Head of caudate nucleus (tissue), 42 donors: ENCODE measurements around the gene IDI1.

Experiments used
- DNase-seq, 42 donors: peaks; one replicate each; pipeline versions ENCODE4 v3.0.0 to v3.0.0-alpha.2; 2020 to 2021; ENCODE audit warnings: mixed read lengths in 7 of 42
- intact Hi-C: fragments of 100-400 bp; cut with DNase I; formaldehyde crosslinking; loops from one replicate; pipeline ENCODE4 v1.15.0; 2022

IDI1 gene

DNA sequence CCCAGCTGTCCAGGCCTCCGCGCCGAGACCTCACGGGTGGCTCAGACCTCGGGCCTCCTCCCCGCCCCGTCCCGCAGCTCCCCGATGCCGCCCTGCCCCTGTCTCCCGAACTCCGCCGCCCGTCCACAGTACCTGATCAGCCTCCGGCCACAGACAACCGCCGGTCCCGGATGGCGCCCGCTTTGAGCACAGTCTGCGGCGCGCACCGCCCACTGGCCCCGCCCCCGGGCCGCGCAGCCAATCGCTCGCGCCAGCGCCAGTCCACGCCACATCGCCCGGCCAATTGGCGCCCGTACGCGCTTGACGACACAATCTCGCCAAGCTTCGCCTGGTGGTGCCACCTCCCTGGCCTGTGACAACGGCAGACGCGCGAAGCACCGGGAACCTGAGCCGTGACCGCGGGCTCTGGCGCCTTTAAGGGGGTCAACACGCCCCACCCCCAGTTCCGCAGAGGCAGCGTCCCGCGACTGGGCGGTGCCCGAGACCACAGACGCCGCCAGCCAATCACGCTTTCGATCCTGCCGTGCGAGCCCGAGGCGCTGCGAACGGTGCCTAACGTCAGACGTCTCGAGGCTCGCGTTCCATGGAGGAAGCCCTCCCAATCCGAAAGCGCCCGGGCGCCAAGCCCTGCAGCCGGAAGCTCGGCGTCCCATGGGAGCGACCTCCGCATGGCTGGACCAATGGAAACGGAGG is at the start of gene IDI1:
IDI1 (minus strand) TSS at position 388 of the 693 bp plus-strand sequence; CDS start at position 272, 116 bp downstream.
- intact Hi-C loops, result loop anchor here (5.0 kb wide), 1 partner anchor 117 kb away; the partner anchor contains the start of gene LARP4B
- peak; percentile 95 to 99 (median 98) for DNase-seq

GRCh38 chr10:1097436-1097835 is 48.5 kb upstream of the IDI1 start:
- DNase-seq, result peak in 3 of 42 donors; percentile 8 to 31 (median 10)
- intact Hi-C loops, result no loop called here

DNA sequence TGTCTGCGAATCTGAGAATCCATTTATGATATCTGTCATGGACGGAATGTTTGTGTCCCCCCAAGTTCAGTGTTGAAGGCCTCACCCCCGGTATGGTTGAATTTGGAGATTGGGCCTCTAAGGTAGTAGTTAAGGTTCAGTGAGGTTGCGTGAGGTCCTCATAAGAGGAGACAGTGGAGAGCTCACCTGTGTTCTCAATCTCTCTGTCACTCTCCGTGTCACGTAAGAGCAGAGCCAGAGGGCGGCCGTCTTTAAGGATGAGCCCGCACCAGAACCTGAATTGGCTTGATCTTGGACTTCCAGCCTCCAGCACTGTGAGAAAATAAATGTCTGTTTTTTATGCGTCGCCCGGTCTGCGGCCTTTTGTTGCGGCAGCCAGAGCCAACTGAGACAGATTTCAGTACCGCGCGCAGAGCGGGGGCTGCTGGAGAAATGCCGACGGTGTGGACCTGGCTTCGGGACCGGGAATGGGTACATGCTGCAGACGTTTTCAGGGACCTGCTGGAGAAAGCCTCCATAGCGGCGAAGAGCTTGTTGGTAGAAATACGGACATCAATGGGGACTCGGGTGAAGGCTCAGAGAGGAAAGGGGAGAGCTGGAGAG is 47.5 kb upstream of the IDI1 start:
- intact Hi-C loops, result no loop called here
- DNase-seq, result peak in 1 of 42 donors; percentile 9

- DNase-seq, result peak in 2 of 42 donors; percentile 5 to 6
These were observed 46.6 kb upstream of the IDI1 start for GRCh38 chr10:1095498-1095897.

GRCh38 chr10:1094112-1095057 is 45.5 kb upstream of the IDI1 start:
- intact Hi-C loops, result no loop called here

More at GRCh38 chr10:1095498-1095897, 46.6 kb upstream of the IDI1 start:
- intact Hi-C loops, result no loop called here

GRCh38 chr10:1093696-1094095 is 44.8 kb upstream of the IDI1 start:
- intact Hi-C loops, result no loop called here
- no peak for DNase-seq

More at GRCh38 chr10:1094112-1095057, 45.5 kb upstream of the IDI1 start:
- DNase-seq, result peak in 1 of 42 donors; percentile 8

DNA sequence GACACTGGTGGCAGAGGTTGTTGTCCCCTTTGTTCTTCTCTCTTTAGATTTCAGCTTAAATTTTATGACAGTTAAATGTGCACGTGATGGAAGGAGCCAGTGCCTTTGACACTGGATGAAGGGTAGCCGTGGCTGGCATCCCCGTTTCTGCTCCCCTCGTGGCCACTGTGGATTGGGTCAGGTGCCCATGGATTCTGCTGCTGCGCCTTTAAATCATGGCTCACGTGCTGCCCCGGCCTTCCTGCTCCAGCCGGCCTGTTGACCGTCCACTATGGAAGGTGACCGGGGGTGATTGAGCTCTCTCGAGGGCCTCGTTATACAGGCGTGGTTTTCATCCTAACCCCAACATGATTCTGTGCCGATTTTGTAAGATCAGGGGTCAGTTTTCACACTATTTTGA is 41.8 kb upstream of the IDI1 start:
- peak in 1 of 42 donors; percentile 13 for DNase-seq
- intact Hi-C loops, result no loop called here

GRCh38 chr10:1089017-1089689 is 40.2 kb upstream of the IDI1 start:
- DNase-seq, result peak in 2 of 42 donors; percentile 23 to 40
- intact Hi-C loops, result no loop called here

DNA sequence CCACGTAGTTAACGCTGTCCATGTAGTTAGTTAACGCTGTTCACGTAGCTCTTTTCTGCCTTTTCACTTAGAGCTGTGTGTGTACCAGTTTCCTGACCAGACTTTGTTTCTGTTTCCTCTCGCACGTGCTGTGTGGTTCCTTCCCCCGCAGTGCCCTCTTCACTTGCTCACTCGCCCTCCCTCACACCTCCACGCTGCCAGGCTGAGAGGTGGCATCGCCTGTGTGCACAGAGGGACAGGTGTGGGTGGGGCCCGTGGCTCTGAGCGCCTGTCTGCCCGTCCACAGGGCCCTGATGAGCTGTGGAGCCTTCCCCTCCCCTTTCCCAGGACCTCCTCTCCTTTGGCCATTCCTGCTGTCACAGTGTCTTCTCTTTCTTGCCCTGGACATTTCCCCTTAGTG is 37.9 kb upstream of the IDI1 start:
- intact Hi-C loops, result no loop called here
- peak in 8 of 42 donors; percentile 20 to 51 (median 38) for DNase-seq

DNA sequence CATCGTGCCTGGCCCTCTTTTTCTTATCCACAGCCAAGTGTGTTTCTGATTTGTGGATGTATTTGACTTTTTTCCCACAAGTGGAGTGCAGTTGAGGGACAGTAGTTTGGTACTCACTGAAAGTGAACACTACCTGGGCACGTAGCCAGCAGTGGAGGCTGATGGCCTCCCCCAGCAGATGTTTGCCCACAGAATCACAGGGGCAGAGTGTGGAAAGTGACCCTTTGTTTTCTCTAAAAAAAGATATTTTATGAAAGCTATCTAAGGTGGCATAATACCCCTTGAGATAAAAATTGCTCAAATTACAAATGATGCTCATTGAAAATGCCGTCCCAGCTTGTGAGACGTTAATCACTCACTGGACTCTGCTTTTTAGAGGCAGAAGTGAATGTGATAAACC is 36.3 kb upstream of the IDI1 start:
- peak in 1 of 42 donors; percentile 34 for DNase-seq
- intact Hi-C loops, result no loop called here

DNA sequence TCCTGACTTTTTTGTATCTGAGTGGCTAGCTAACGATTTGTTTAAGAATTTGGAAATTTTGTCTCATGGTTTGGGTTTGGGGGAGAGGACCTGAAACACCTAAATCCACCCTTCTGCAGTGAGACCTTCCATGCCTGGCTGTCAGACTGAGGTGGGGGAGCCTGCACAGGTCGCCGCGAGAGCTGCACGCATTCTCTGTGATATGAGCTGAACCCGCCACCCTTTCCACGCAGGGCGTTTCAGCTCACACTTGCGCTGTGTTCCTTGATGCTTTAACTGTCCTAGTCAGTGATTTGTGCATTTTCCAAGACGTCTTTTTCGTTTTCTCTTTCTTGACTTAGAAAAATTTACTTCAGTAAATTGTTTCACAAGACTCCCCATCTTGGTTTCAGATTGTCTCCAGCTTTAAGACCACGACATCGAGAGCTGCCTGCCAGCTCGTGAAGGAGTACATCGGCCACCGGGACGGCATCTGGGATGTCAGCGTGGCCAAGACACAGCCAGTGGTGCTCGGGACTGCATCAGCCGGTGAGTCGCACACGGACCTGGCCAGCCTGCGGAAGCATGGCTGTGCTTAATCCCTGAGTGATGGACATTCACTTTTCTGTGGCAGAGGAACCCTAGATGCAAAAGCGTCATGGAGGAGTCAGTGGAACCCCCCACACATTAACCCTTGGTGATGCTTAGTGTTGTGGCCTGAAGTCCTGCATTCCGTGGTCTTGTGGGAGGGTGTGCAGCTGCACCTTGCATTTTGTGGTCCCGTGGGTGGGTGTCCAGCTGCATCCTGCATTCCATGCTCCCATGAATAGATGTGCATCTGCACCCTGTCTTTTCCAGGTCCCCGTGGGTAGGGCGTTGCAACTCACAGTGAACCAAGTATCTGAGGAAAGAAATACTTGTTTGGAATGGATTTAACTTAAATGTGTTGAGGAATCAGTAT is 35.4 kb upstream of the IDI1 start:
- peak in 2 of 42 donors; percentile 16 to 39 for DNase-seq
- intact Hi-C loops, result no loop called here

DNA sequence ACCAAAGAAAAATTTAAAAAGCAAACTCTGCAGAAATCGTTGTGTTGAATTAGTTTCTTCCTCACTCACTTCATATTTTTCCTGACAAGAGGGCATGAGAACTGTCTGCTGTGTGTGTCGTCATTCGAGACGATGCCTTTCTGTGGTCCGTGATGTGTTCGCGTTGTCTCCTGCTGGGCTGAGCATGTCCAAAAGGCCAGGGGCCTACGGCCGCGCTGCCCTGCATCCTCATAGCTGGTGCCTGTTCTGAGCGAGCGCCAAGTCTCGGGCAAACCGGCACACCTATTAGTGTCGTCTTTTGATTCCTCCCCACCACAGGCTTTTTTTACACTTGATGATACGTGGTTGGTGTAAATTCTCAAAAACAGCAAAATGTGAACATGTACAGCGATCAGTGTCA is 34.7 kb upstream of the IDI1 start:
- intact Hi-C loops, result no loop called here

DNA sequence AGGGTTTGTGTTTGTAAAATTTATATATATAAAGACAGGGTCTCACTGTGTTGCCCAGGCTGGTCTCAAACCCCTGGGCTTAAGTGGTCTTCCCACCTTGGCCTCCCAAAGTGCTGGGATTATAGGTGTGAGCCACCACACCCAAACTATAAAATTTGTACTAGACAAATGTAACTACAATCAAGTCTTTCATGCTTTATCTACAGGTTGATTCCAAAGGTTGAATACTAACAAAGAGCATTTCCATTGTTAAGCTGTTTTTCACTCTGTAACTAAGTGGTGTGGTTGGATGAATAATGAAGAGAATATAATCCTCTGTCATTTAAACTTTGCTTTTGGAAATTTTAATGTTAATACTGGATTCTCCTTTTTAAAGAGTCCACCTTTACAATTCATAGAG is 29.7 kb upstream of the IDI1 start:
- no peak for DNase-seq
- intact Hi-C loops, result no loop called here

More for the DNA sequence above, 34.7 kb upstream of the IDI1 start:
- peak in 2 of 42 donors; percentile 22 to 31 for DNase-seq

DNA sequence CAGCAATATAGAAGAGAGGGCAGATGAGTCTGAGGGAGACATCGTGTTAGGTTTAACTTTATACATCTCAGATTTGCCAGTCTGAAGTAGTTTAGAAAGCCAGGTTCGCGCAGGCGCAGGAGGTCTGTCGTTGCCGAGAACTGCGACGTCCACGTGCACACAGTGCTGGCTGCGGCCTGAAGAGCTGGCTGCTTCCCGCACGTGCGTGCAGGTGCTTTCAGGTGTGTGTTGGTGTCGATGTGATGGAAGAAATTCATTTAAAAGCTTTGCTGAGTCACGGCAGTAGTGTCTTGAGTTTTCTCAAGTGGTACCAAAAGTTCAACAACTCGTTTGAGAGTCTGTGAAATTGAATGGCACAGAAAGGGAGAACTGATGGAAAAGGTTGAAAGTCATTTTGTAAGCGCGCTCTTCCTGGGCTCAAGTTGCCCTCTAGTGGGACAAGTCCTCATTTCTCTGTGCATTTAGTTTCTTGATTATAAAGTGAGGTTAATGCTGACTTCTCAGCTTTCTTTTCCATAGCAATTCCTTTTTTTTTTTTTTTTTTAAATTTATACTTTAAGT is 25.9 kb upstream of the IDI1 start:
- intact Hi-C loops, result no loop called here
- peak in 33 of 42 donors; percentile 21 to 75 (median 51) for DNase-seq

GRCh38 chr10:1074052-1074747 is 25.3 kb upstream of the IDI1 start:
- no peak for DNase-seq
- intact Hi-C loops, result no loop called here

DNA sequence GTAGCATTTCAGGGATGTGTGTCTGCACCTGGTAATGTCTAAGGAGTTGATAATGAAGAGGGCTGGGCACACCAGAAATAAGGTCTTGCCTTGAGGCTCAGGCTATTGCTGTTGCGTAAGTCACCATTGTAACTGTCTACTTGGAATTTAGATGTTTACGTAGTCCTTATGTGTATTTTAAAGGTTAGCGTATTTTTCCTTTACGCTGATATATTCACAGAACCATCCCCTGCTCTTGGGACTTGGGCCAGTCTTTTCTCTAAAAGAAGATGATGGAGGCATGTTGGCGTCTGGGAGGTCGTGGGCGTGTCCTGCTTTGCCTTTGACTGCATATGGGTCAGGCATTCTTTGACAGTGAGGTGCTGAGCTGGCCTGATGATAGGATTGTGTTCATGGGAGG is 22.0 kb upstream of the IDI1 start:
- no peak for DNase-seq
- intact Hi-C loops, result no loop called here
